PC-3 (cell line): ENCODE results near the gene SOX5. TPM values are rescaled to one million over a fixed set of nuclear protein-coding genes. Genes with fewer than 3 reads are reported as not detected.

Experiments
- ATAC-seq: fragments of 200-7000 bp; cut with Tn5 transposase; 2 replicates; pipeline ENCODE4 v1.9.1; 2020; ENCODE audit warnings: mild to moderate bottlenecking, moderate library complexity
- BruUV-seq: library from RNA; stranded (reverse); fragments of 400-500 nt; replicated peaks from 2 replicates; lab custom pipeline; 2021; lab: Mats Ljungman, UMichigan
- CTCF ChIA-PET: fragments of 300-600 bp; sonication (Branson Sonifier 250); formaldehyde crosslinking; loops from one replicate; lab custom pipeline; 2022; ENCODE audit warnings: antibody characterized with exemption; lab: Charles Lee
- POLR2A ChIA-PET: fragments of 300-600 bp; sonication (Branson Sonifier 250); formaldehyde crosslinking; loops from one replicate; lab custom pipeline; 2022; ENCODE audit warnings: antibody characterized with exemption; ENCODE audit not compliant: unreplicated experiment; lab: Charles Lee
- DNase-seq: peaks from one replicate; pipeline ENCODE4 v3.0.0-alpha.2; 2015
- H2AFZ ChIP-seq: fragments of 300-600 bp; sonication (generic); 2 replicates; pipeline ENCODE4 v1.6.0; 2016; ENCODE audit warnings: antibody characterized with exemption, low read length
- H3F3A ChIP-seq: fragments of 300-600 bp; sonication (generic); one replicate; pipeline ENCODE4 v1.6.0; 2017; ENCODE audit warnings: antibody characterized with exemption, low read length, control low read depth, mild to moderate bottlenecking; ENCODE audit not compliant: unreplicated experiment
- H3K27ac ChIP-seq: fragments of 300-600 bp; sonication (generic); 2 replicates; pipeline ENCODE4 v1.5.1; 2016; ENCODE audit warnings: mild to moderate bottlenecking, low read length
- H3K27me3 ChIP-seq: fragments of 300-600 bp; sonication (generic); 2 replicates; pipeline ENCODE4 v1.6.1; 2016; ENCODE audit warnings: low read length, mixed read lengths
- H3K36me3 ChIP-seq: fragments of 300-600 bp; sonication (generic); 2 replicates; pipeline ENCODE4 v1.6.1; 2016; ENCODE audit warnings: low read depth, mixed run types, low read length, mixed read lengths
- H3K4me1 ChIP-seq: fragments of 300-600 bp; sonication (generic); 2 replicates; pipeline ENCODE4 v1.5.1; 2016; ENCODE audit warnings: low read length; ENCODE audit not compliant: insufficient read depth
- H3K4me2 ChIP-seq: fragments of 300-600 bp; sonication (generic); 2 replicates; pipeline ENCODE4 v1.6.0; 2016; ENCODE audit warnings: low read length
- H3K4me3 ChIP-seq: fragments of 300-600 bp; sonication (generic); 2 replicates; pipeline ENCODE4 v1.5.1; 2016; ENCODE audit warnings: mild to moderate bottlenecking, low read length, mixed read lengths
- H3K79me2 ChIP-seq: fragments of 300-600 bp; sonication (generic); 2 replicates; pipeline ENCODE4 v1.6.1; 2017; ENCODE audit warnings: low read length, mixed read lengths
- H3K9ac ChIP-seq: fragments of 300-600 bp; sonication (generic); 2 replicates; pipeline ENCODE4 v1.6.0; 2016; ENCODE audit warnings: mild to moderate bottlenecking, low read length
- H3K9me2 ChIP-seq: fragments of 300-600 bp; sonication (generic); replicated peaks from 2 replicates; pipeline ENCODE4 v1.6.1; 2016; ENCODE audit warnings: mixed run types, low read length, mixed read lengths
- H3K9me3 ChIP-seq: fragments of 300-600 bp; sonication (generic); 2 replicates; pipeline ENCODE4 v1.6.1; 2016; ENCODE audit warnings: low read length, mixed read lengths
- H4K20me1 ChIP-seq: fragments of 300-600 bp; sonication (generic); 2 replicates; pipeline ENCODE4 v1.6.1; 2016; ENCODE audit warnings: low read length, mixed read lengths
- EZH2 ChIP-seq: fragments of 300-600 bp; sonication (generic); IDR thresholded peaks from one replicate; pipeline ENCODE4 v1.6.1; 2017; ENCODE audit warnings: antibody characterized with exemption, mild to moderate bottlenecking, low read length; ENCODE audit not compliant: unreplicated experiment
- EZH2phosphoT487 ChIP-seq: fragments of 300-600 bp; sonication (generic); IDR thresholded peaks from 2 replicates; pipeline ENCODE4 v1.6.1; 2018; ENCODE audit warnings: mild to moderate bottlenecking, antibody characterized with exemption, low read length, borderline replicate concordance
- intact Hi-C: fragments of 100-400 bp; cut with micrococcal nuclease; formaldehyde crosslinking; loops from 2 replicates; pipeline ENCODE4 v1.9.0; 2023
- total RNA-seq: library from RNA; depleted of rRNA; stranded (reverse); fragments of >200 nt; gene quantifications from 2 replicates; pipeline ENCODE4 v1.2.3, GENCODE V29; 2014
- TF ChIP-seq, protein P1 (sequence below): fragments of 300-600 bp; sonication (generic); conservative IDR thresholded peaks from 2 replicates; pipeline ENCODE4 v1.5.1; 2017; ENCODE audit warnings: antibody characterized with exemption, low read depth, mild to moderate bottlenecking, low read length

Gene SOX5
- total RNA-seq, 1 experiment from 2014 or later, result not detected

DNA sequence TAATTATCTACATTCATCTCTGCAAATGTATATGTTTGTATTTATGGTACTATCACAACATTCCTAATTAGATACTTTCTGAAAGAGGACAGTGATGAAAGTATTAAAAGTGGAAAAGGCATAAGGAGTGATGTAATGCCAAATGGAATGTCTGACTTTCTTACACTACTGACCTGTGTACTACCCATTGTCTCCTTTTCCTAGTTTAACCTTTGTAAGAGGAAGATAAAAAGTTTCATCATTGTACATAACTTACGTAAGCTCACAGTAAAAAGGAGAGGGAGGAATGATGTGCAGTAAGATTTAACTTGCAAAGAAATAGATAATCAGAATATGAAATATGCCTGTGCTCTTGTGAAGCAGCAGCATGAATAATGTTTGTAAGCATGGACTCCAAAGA lies 55.9 kb downstream of the SOX5 start:
- Histone ChIP-seq H4K20me1 (no peaks in the 10 kb centered on the region), H3F3A (no peaks in the 10 kb centered on the region), H2AFZ (no peak overlapping the region), H3K27me3 (no peaks in the 10 kb centered on the region), H3K4me3 (no peak overlapping the region), H3K9me2 (no peaks in the 10 kb centered on the region), H3K4me2 (no peak overlapping the region), H3K9me3 (no peaks in the 10 kb centered on the region), H3K36me3 (no peaks in the 10 kb centered on the region), H3K4me1 (no peaks in the 10 kb centered on the region), H3K79me2 (no peaks in the 10 kb centered on the region), H3K27ac (no peak overlapping the region), H3K9ac (no peak overlapping the region)
- no TSS peak for BruUV-seq
- CTCF ChIA-PET, result no interaction called here
- TF ChIP-seq EZH2, result no peak
- ATAC-seq (no peak), DNase-seq (no peak)
- intact Hi-C loops, result no loop called here
- POLR2A ChIA-PET, result no interaction called here

DNA sequence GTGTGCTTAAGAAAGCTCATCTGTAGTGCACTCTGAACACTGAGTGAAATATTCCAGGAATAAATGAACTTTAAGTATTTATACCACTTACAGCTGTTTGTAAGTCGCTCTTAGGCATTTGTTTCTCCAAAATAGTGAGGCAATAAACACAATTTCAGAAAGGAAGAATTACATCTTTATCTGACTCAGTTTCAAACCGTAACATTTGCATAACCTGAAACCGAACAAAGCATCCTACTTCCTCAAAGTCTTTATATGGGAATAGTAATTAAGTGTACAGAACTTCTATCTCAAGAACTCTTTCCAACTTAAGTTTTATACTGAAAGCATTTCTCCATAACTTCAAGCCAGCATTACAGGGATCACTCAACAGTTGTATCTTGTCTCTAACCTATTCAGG lies 58.4 kb downstream of the SOX5 start:
- H2AFZ ChIP-seq, result no peak overlapping the region
- no peaks in the 10 kb centered on the region for H3K27me3 ChIP-seq
- no peaks in the 10 kb centered on the region for H3K36me3 ChIP-seq
- H3K4me1 ChIP-seq, result no peaks in the 10 kb centered on the region
- TF ChIP-seq EZH2, result no peak
- TF ChIP-seq EZH2phosphoT487, result no peak
- TF ChIP-seq, protein P1, sequence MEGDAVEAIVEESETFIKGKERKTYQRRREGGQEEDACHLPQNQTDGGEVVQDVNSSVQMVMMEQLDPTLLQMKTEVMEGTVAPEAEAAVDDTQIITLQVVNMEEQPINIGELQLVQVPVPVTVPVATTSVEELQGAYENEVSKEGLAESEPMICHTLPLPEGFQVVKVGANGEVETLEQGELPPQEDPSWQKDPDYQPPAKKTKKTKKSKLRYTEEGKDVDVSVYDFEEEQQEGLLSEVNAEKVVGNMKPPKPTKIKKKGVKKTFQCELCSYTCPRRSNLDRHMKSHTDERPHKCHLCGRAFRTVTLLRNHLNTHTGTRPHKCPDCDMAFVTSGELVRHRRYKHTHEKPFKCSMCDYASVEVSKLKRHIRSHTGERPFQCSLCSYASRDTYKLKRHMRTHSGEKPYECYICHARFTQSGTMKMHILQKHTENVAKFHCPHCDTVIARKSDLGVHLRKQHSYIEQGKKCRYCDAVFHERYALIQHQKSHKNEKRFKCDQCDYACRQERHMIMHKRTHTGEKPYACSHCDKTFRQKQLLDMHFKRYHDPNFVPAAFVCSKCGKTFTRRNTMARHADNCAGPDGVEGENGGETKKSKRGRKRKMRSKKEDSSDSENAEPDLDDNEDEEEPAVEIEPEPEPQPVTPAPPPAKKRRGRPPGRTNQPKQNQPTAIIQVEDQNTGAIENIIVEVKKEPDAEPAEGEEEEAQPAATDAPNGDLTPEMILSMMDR, result no peak
- no peak overlapping the region for H3K9ac ChIP-seq
- no peak overlapping the region for H3K27ac ChIP-seq
- ChIA-PET CTCF (no interaction called here), POLR2A (no interaction called here)
- no peaks in the 10 kb centered on the region for H3F3A ChIP-seq
- H3K79me2 ChIP-seq, result no peaks in the 10 kb centered on the region
- H3K4me2 ChIP-seq, result no peak overlapping the region
- no peaks in the 10 kb centered on the region for H4K20me1 ChIP-seq
- no peak for ATAC-seq
- intact Hi-C loops, result no loop called here
- no TSS peak for BruUV-seq
- H3K4me3 ChIP-seq, result no peak overlapping the region
- H3K9me2 ChIP-seq, result no peaks in the 10 kb centered on the region
- H3K9me3 ChIP-seq, result no peaks in the 10 kb centered on the region
- no peak for DNase-seq

DNA sequence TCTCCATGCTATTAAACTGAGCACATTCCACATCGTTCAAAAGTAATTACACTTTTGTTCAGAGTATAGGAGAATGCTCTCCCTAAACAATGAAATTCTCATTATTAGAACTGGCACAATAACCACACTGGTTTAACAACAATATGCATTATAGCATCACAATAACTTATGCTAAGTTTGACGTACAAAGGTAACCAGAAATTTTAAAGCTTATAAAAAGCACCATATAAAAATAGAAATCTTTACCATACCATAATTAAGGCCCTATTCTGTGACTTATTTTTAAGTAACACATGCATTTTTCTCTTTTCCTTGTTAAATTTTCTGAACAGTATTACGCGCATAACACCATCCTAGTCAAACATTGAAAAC lies 60.4 kb downstream of the SOX5 start:
- DNase-seq (no peak), ATAC-seq (no peak)
- Histone ChIP-seq H2AFZ (no peak overlapping the region), H3K9me2 (no peaks in the 10 kb centered on the region), H3K9me3 (no peaks in the 10 kb centered on the region), H3K27me3 (no peaks in the 10 kb centered on the region), H3K4me1 (no peaks in the 10 kb centered on the region), H3F3A (no peaks in the 10 kb centered on the region), H3K79me2 (no peaks in the 10 kb centered on the region), H4K20me1 (no peaks in the 10 kb centered on the region), H3K4me3 (no peak overlapping the region), H3K36me3 (no peaks in the 10 kb centered on the region), H3K9ac (no peak overlapping the region), H3K27ac (no peak overlapping the region), H3K4me2 (no peak overlapping the region)
- ChIA-PET POLR2A (no interaction called here), CTCF (no interaction called here)
- no TSS peak for BruUV-seq
- no peak for TF ChIP-seq EZH2phosphoT487
- TF ChIP-seq, protein P1, result no peak
- no peak for TF ChIP-seq EZH2
- intact Hi-C loops, result no loop called here
